Heart right ventricle (tissue), 16 donors: ENCODE data around the gene DGKQ. TPM values are rescaled to one million over a fixed set of nuclear protein-coding genes. Genes with fewer than 3 reads are reported as not detected.

Source experiments
- ATAC-seq, 8 donors: fragments of 200-7000 bp; cut with Tn5 transposase; one replicate each; pipeline ENCODE4 v1.9.1; 2020; ENCODE audit warnings: mild to moderate bottlenecking in 8 of 8, moderate library complexity in 8 of 8, moderate number of reproducible peaks in 1 of 8
- DNase-seq, 2 donors: peaks; one replicate each; pipeline ENCODE4 v3.0.0-alpha.2; 2020
- H3K27ac ChIP-seq, 10 donors: fragments of 200-600 bp; sonication (generic) in 2 of 10; one replicate each; pipeline versions ENCODE4 v1.5.0 to v1.8.0; 2020 to 2022; ENCODE audit warnings: mild to moderate bottlenecking in 3 of 10
- H3K27me3 ChIP-seq, 7 donors: fragments of 200-600 bp; one replicate each; pipeline ENCODE4 v1.8.0; 2021 to 2022; ENCODE audit warnings: mild to moderate bottlenecking in 2 of 7
- H3K36me3 ChIP-seq, 9 donors: fragments of 200-600 bp; sonication (generic) in 1 of 9; one replicate each; pipeline versions ENCODE4 v1.5.0 to v1.8.0; 2020 to 2022; ENCODE audit warnings: mild to moderate bottlenecking in 2 of 9
- H3K4me1 ChIP-seq, 9 donors: fragments of 200-600 bp; sonication (generic) in 1 of 9; one replicate each; pipeline versions ENCODE4 v1.5.0 to v1.8.0; 2020 to 2022; ENCODE audit warnings: mild to moderate bottlenecking in 4 of 9
- H3K4me3 ChIP-seq, 10 donors: fragments of 200-600 bp; sonication (generic) in 2 of 10; one replicate each; pipeline versions ENCODE4 v1.5.0 to v1.8.0; 2020 to 2022; ENCODE audit warnings: mild to moderate bottlenecking in 7 of 10, moderate library complexity in 2 of 10
- H3K9me3 ChIP-seq, 11 donors: fragments of 200-600 bp in 10 of 11; sonication (generic) in 2 of 11; one replicate each; pipeline versions ENCODE4 v1.5.0 to v1.8.0; 2013 to 2022; ENCODE audit warnings: mild to moderate bottlenecking in 2 of 11, control low read depth in 1 of 11, moderate library complexity in 1 of 11
- WGBS, 2 donors: extraction: QIAGEN DNeasy Blood & Tissue Kit; methylation state at CpG; one replicate each; pipeline ENCODE4 v1.1.7; 2013; ENCODE audit warnings: inconsistent platforms in 1 of 2; 5-methylcytosine and 5-hydroxymethylcytosine counted together
- intact Hi-C, 10 donors: fragments of 100-400 bp; cut with DNase I; formaldehyde crosslinking; loops; one replicate each; pipeline versions ENCODE4 v1.11.1 to v1.14.2; 2022
- polyA plus RNA-seq, 2 donors: library from polyadenylated mRNA; stranded (reverse); fragments of 200-250 nt; gene quantifications; one replicate each; pipeline ENCODE4 v1.2.3, GENCODE V29; 2013
- total RNA-seq, 10 donors: library from RNA; stranded (reverse); fragmentation: NEBNext Ultra II Directional in 3 of 10; extraction: Animal tissue kit (Norgen Biotek cat#: 25700) in 3 of 10; gene quantifications; one replicate each; pipeline versions ENCODE4 v1.2.1 to v1.2.4, GENCODE V29; 2021 to 2023
- TF ChIP-seq, protein P1 (sequence below), 9 donors: fragments of 200-600 bp; sonication (generic) in 2 of 9; IDR thresholded peaks; one replicate each; pipeline versions ENCODE4 v1.5.0 to v1.8.0; 2021 to 2022; ENCODE audit warnings: antibody characterized with exemption in 9 of 9, mild to moderate bottlenecking in 5 of 9, moderate library complexity in 1 of 9
- donor health status: Arrhythmogenic right ventricular cardiomyopathy.
- donor health status: ischemic (EF 13 %, LVEDD 7.1; RV severe dilation, severe dysfunction).
- donor health status: healthy with polysubstance abuse.
- donor health status: DM: no; HTN: yes; CAD: no.
- donor health status: DM: no; HTN: no; CAD: no.
- donor health status: ischemic (EF 25% LVEDD 6.9; RV normal size, moderate dysfunction).
- donor health status: ischemic (EF 25% LVEDD 5.7; RV mildly dilated, moderate dysfunction).
- donor health status: healthy.
- donor health status: DM: yes; HTN: yes; CAD: no.
- donor health status: Ischemic cardiomyopathy.
- donor health status: ischemic (EF 35%, LVEDD 5.7; RV mildly dilated, moderate dysfunction).
- donor health status: nonischemic (EF 11% LVEDD 7.7; RV severe dilation, severe dysfunction).
- donor health status: DM: yes; HTN: yes; CAD: no.
- donor health status: PGD.
- donor health status: ischemic (EF 29% LVEDD 5.4; RV normal size, mild dysfunction).
- donor health status: nonischemic (EF 23%, LVEDD 6.1; RV moderate dilation, normal function).

Gene DGKQ
- total and polyA plus RNA-seq, 12 donors, result 2.8 to 5.2 (median 3.8) TPM

DNA sequence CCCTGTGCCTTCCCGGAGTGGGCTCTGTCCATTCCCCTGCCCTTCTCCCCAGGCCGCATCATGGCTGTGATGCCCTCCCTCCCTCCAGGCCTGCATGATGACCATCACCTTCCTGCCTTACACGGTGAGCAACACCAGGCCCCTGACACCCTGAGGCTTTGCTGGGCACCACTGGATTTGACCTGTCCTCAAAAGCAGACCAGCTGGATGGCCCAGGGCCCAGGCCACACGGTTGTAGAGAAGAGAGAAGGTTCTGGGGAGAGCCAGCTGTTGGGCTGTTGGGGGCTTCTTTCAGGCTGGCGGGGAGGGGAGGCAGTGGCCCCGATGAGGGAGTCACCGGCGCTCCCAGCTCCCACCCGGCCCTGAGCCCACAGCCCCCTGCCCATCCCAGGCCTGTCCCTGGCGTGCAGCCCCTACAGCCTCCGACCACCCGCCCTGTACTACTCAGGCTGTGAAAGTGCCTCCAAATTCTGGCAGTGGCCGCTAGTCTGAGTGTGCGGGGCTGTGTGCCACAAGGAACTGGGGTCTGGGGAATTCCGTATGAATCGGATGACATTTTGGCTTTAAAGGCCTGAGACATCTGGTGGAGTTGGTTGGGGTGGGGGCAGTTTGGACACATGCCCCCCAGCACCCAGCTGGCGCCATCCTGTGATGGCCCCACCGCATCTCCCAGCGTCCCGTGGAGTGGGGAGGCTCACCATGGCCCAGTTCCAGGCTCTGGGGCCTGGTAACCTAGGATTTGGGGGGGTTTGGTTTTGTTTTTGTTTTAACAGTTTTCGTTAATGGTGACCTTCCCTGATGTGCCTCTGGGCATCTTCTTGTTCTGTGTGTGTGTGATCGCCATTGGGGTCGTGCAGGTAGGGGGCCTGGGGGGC, 21.5 kb downstream of the DGKQ start:
- DNase-seq (peak in 1 of 2 donors; percentile 10), ATAC-seq (no peak)
- intact Hi-C loops, result loop anchor here in 1 of 10 donors (10.0 kb wide), 1 partner anchor 207 kb away; no protein-coding TSS in a partner anchor
- Histone ChIP-seq H3K36me3 (peaks cover 0 to 56% (median 8%) of the 10 kb centered on the region in 9 donors), H3K4me3 (no peak overlapping the region), H3K4me1 (peaks cover 0 to 6% (median 0%) of the 10 kb centered on the region in 9 donors), H3K9me3 (no peaks in the 10 kb centered on the region), H3K27me3 (no peaks in the 10 kb centered on the region), H3K27ac (no peak overlapping the region)
- 87 to 89% methylated on average over 23 of the region's 23 CpGs for WGBS, 2 donors
- TF ChIP-seq, protein P1, sequence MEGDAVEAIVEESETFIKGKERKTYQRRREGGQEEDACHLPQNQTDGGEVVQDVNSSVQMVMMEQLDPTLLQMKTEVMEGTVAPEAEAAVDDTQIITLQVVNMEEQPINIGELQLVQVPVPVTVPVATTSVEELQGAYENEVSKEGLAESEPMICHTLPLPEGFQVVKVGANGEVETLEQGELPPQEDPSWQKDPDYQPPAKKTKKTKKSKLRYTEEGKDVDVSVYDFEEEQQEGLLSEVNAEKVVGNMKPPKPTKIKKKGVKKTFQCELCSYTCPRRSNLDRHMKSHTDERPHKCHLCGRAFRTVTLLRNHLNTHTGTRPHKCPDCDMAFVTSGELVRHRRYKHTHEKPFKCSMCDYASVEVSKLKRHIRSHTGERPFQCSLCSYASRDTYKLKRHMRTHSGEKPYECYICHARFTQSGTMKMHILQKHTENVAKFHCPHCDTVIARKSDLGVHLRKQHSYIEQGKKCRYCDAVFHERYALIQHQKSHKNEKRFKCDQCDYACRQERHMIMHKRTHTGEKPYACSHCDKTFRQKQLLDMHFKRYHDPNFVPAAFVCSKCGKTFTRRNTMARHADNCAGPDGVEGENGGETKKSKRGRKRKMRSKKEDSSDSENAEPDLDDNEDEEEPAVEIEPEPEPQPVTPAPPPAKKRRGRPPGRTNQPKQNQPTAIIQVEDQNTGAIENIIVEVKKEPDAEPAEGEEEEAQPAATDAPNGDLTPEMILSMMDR (IDR thresholded peaks at IDR 0.05), result no peak

DNA sequence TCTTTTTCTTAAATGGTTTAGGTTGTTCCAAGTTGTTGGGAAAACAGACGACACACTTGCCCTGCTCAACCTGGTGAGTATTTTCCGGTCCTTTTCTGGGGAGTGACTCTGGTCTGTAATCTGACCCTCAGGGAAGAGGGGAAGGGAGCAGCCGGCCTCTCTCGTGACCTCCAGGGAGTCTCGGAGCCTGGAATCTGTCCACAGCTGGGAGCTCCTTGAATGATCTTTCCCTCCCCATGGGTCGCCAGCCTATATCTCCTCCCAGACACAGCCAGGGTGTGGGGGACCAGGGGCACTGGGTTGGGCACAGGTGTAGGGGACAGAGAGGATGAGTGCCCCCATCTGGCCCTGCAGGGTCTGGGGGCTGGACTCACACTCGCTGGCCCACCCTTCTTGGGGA, 22.2 kb downstream of the DGKQ start:
- Histone ChIP-seq H3K4me1 (peaks cover 0 to 6% (median 0%) of the 10 kb centered on the region in 9 donors), H3K4me3 (no peak overlapping the region), H3K36me3 (peaks cover 0 to 50% (median 8%) of the 10 kb centered on the region in 9 donors), H3K9me3 (no peaks in the 10 kb centered on the region), H3K27ac (no peak overlapping the region), H3K27me3 (no peaks in the 10 kb centered on the region)
- ATAC-seq (no peak), DNase-seq (no peak)
- WGBS, 2 donors, result 79 to 82% methylated on average over 7 of the region's 7 CpGs
- intact Hi-C loops, result loop anchor here in 1 of 10 donors (10.0 kb wide), 1 partner anchor 206 kb away; no protein-coding TSS in a partner anchor
- TF ChIP-seq, protein P1 (IDR thresholded peaks at IDR 0.05), result no peak

DNA sequence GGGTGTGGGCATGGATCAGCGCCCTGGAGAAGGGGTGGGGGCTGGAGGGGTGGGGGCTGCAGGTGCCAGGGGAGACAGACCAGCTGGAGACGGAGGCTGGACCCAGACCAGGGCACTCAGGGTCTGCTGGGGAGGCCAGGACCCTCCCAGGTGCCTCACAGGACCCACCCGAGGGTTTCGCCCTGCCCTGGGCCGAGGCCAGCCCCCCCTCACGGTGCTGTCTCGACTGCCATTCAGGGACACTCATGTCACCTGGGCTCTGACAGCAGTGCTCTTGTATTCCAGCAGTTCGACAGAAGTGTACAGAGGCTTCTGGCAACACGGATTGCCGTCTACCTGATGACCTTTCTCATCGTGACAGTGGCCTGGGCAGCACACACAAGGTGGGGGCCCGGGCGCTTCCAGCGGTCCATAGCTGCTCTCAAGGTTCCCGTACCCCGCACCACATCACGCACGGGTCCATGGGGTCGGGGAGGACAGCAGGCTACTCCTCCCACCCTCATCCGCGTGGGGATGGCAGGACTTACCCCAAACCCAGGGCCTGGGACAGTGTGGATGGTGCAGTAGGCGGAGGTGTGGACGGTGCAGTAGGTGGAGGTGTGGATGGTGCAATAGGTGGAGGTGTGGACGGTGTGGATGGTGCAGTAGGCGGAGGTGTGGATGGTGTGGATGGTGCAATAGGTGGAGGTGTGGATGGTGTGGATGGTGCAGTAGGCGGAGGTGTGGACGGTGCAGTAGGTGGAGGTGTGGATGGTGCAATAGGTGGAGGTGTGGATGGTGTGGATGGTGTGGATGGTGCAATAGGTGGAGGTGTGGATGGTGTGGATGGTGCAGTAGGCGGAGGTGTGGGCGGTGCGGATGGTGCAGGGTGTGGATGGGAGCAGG, 23.0 kb downstream of the DGKQ start:
- intact Hi-C loops, result loop anchor here in 1 of 10 donors (10.0 kb wide), 1 partner anchor 206 kb away; no protein-coding TSS in a partner anchor
- no peak overlapping the region for H3K27ac ChIP-seq
- WGBS, 2 donors, result 91 to 92% methylated on average over 30 of the region's 30 CpGs
- no peaks in the 10 kb centered on the region for H3K27me3 ChIP-seq
- ATAC-seq (no peak), DNase-seq (no peak)
- TF ChIP-seq, protein P1 (IDR thresholded peaks at IDR 0.05), result no peak
- peaks cover 0 to 46% (median 8%) of the 10 kb centered on the region in 9 donors for H3K36me3 ChIP-seq
- H3K4me1 ChIP-seq, result peaks cover 0 to 6% (median 0%) of the 10 kb centered on the region in 9 donors
- H3K4me3 ChIP-seq, result no peak overlapping the region
- no peaks in the 10 kb centered on the region for H3K9me3 ChIP-seq

DNA sequence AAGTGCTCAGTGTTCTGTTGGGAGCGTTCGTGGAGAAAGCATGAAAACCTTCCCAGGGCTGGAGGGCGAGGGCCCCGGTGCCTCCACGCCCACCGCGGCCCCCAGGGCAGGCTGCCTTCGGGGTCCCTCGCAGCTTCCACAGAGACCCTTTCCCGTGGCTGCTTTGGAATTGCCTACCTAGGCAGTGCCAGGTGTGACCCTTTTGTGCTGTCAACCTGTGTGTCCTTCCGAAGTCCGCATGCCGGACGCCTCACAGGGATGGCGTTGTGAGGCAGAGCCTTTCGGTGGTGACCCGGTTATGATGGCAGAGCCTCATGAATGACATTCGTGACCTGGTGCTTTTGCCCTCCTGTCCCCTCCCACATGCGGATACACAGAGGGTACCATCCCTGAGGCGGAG, 23.7 kb downstream of the DGKQ start:
- TF ChIP-seq, protein P1 (IDR thresholded peaks at IDR 0.05), result no peak
- WGBS, 2 donors, result 90 to 95% methylated on average over 20 of the region's 20 CpGs

More for the DNA sequence above, 23.7 kb downstream of the DGKQ start:
- H3K36me3 ChIP-seq, result peaks cover 0 to 38% (median 8%) of the 10 kb centered on the region in 9 donors
- ATAC-seq, result no peak
- H3K4me3 ChIP-seq, result no peak overlapping the region
- peaks cover 0 to 6% (median 0%) of the 10 kb centered on the region in 9 donors for H3K4me1 ChIP-seq
- H3K27ac ChIP-seq, result no peak overlapping the region
- H3K9me3 ChIP-seq, result no peaks in the 10 kb centered on the region
- no peak for DNase-seq
- H3K27me3 ChIP-seq, result no peaks in the 10 kb centered on the region
- intact Hi-C loops, result loop anchor here in 1 of 10 donors (10.0 kb wide), 1 partner anchor 205 kb away; no protein-coding TSS in a partner anchor
